ENCODE data around the gene TFPI.

GRCh38 chr2:187523325-187523724 is 30.9 kb downstream of the TFPI start:
- TF ChIP-seq KDM1A (IDR thresholded peaks at IDR 0.05; ENCODE audit: borderline replicate concordance) (no peak), CTCF (IDR thresholded peaks at IDR 0.05 in 2 of 3, conservative IDR thresholded peaks at IDR 0.05 in 1 of 3; ENCODE audit: control insufficient read depth in 2 of 3, extremely low read depth in 1 of 3, insufficient read depth in 1 of 3, low read depth in 3 of 3, low read length in 3 of 3) (no peak), TAF1 (IDR thresholded peaks at IDR 0.05; ENCODE audit: borderline replicate concordance, low read depth, low read length) (no peak), POLR2A (IDR thresholded peaks at IDR 0.05; ENCODE audit: low read depth, low read length) (no peak), EED (IDR thresholded peaks at IDR 0.05; ENCODE audit: low read depth) (no peak), POLR2AphosphoS5 (IDR thresholded peaks at IDR 0.05; ENCODE audit: low read length) (no peak), HDGF (IDR thresholded peaks at IDR 0.05) (no peak), REST (IDR thresholded peaks at IDR 0.05; ENCODE audit: low read depth, low read length) (no peak), STAT1 (conservative IDR thresholded peaks at IDR 0.05) (no peak), BRCA1 (IDR thresholded peaks at IDR 0.05; ENCODE audit: low read depth, low read length) (no peak), ZBTB40 (IDR thresholded peaks at IDR 0.05; ENCODE audit: borderline replicate concordance) (no peak), SMAD1 (IDR thresholded peaks at IDR 0.05; ENCODE audit: low read depth, partially characterized antibody) (no peak)

All from GM12878 (cell line).